GM12878 (cell line): ENCODE data around the gene SMIM26. TPM values are rescaled to one million over a fixed set of nuclear protein-coding genes. Genes with fewer than 3 reads are reported as not detected.

Source experiments
- ATAC-seq: fragments of 200-7000 bp; cut with Tn5 transposase; 3 replicates; pipeline ENCODE4 v1.9.1; 2020; ENCODE audit warnings: mild to moderate bottlenecking, moderate library complexity
- BruUV-seq: library from RNA; stranded (reverse); fragments of 400-500 nt; replicated peaks from 2 replicates; lab custom pipeline; 2021; lab: Mats Ljungman, UMichigan
- CTCF ChIA-PET: fragments of 300-600 bp; sonication (Branson Sonifier 250); formaldehyde crosslinking; extraction: SDS; loops from one replicate; lab custom pipeline; 2021; ENCODE audit warnings: inconsistent platforms; lab: Yijun Ruan, JAX
- POLR2A ChIA-PET: fragments of 350-600 bp; formaldehyde crosslinking; extraction: SDS; loops from one replicate; lab custom pipeline; 2021; ENCODE audit warnings: inconsistent platforms; lab: Charles Lee
- RAD21 ChIA-PET: fragments of 300-600 bp; sonication (Branson Sonifier 250); formaldehyde crosslinking; loops from one replicate; lab custom pipeline; 2023; ENCODE audit warnings: antibody characterized with exemption; ENCODE audit not compliant: unreplicated experiment; lab: Charles Lee
- SMC1A ChIA-PET: fragments of 300-600 bp; sonication (Branson Sonifier 250); formaldehyde crosslinking; loops from one replicate; lab custom pipeline; 2023; ENCODE audit not compliant: unreplicated experiment, uncharacterized antibody; lab: Charles Lee
- DNase-seq: peaks from one replicate; pipeline ENCODE4 v3.0.0-alpha.2; 2011; ENCODE audit warnings: low read depth, low spot score
- FAIRE-seq: peaks from 3 replicates; lab custom pipeline; 2011; peaks lifted over from hg19 to GRCh38; lab: Jason Lieb, UNC
- H2AFZ ChIP-seq: 2 replicates; pipeline ENCODE4 v1.6.0; 2011; ENCODE audit warnings: low read depth, low read length, control low read depth; ENCODE audit not compliant: control insufficient read depth
- H3K27ac ChIP-seq: 2 replicates; pipeline ENCODE4 v1.5.1; 2011; ENCODE audit warnings: control low read depth; ENCODE audit not compliant: control insufficient read depth, insufficient read depth
- H3K27me3 ChIP-seq, 2 experiments: replicated peaks in 1 of 2; 2 replicates each; pipeline versions ENCODE4 v1.6.0 to v1.6.1; 2011; ENCODE audit warnings: low read length in 1 of 2; ENCODE audit not compliant: control insufficient read depth in 2 of 2, insufficient read depth in 2 of 2
- H3K36me3 ChIP-seq, 2 experiments: 2 replicates each; pipeline ENCODE4 v1.5.1; 2011; ENCODE audit warnings: low read length in 1 of 2; ENCODE audit not compliant: control insufficient read depth in 2 of 2, insufficient read depth in 2 of 2
- H3K4me1 ChIP-seq: 2 replicates; pipeline ENCODE4 v1.6.1; 2011; ENCODE audit warnings: mild to moderate bottlenecking, low read length, moderate library complexity, mixed read lengths; ENCODE audit not compliant: control insufficient read depth, insufficient read depth
- H3K4me2 ChIP-seq: 2 replicates; pipeline ENCODE4 v1.6.0; 2011; ENCODE audit warnings: control low read depth; ENCODE audit not compliant: control insufficient read depth, insufficient read depth
- H3K4me3 ChIP-seq: fragments of 200-600 bp; sonication (generic); 2 replicates; pipeline ENCODE4 v1.5.1; 2016
- H3K79me2 ChIP-seq: 2 replicates; pipeline ENCODE4 v1.6.0; 2011; ENCODE audit warnings: low read length; ENCODE audit not compliant: control insufficient read depth, insufficient read depth
- H3K9ac ChIP-seq: 2 replicates; pipeline ENCODE4 v1.8.0; 2011; ENCODE audit warnings: low read length, control low read depth, mixed read lengths; ENCODE audit not compliant: control insufficient read depth, insufficient read depth
- H3K9me3 ChIP-seq: replicated peaks from 3 replicates; pipeline ENCODE4 v1.5.1; 2011; ENCODE audit warnings: mild to moderate bottlenecking, low read length; ENCODE audit not compliant: control insufficient read depth, insufficient read depth
- H4K20me1 ChIP-seq: 2 replicates; pipeline ENCODE4 v1.6.0; 2011; ENCODE audit not compliant: control insufficient read depth, insufficient read depth
- HDAC6 ChIP-seq: fragments of 200-600 bp; sonication (generic); IDR thresholded peaks from one replicate; pipeline ENCODE4 v1.8.0; 2017; ENCODE audit warnings: antibody characterized with exemption; ENCODE audit not compliant: unreplicated experiment
- MTA3 ChIP-seq: IDR thresholded peaks from 2 replicates; pipeline ENCODE4 v1.6.1; 2012; ENCODE audit warnings: low read length, inconsistent platforms, borderline replicate concordance
- RAD21 ChIP-seq: IDR thresholded peaks from 2 replicates; pipeline ENCODE4 v1.6.1; 2011; ENCODE audit warnings: mild to moderate bottlenecking, low read depth, low read length, moderate library complexity; ENCODE audit not compliant: insufficient read depth
- ZBED1 ChIP-seq: IDR thresholded peaks from 2 replicates; pipeline ENCODE4 v1.6.1; 2016; ENCODE audit warnings: borderline replicate concordance
- WGBS: methylation state at CpG from one replicate; pipeline ENCODE4 v1.1.6; 2016; ENCODE audit warnings: low lambda C conversion rate; ENCODE audit not compliant: insufficient replicate concordance, insufficient coverage; ENCODE audit errors: missing lambda C conversion rate; 5-methylcytosine and 5-hydroxymethylcytosine counted together
- in situ Hi-C: fragments of 300-500 bp; cut with MboI; formaldehyde crosslinking; loops from 9 replicates; pipeline ENCODE4 v1.14.3; 2018; ENCODE audit warnings: mixed read lengths
- intact Hi-C: fragments of 100-400 bp; cut with micrococcal nuclease; formaldehyde crosslinking; loops from one replicate; pipeline ENCODE4 v1.14.2; 2022; ENCODE audit not compliant: unreplicated experiment
- polyA plus RNA-seq, 11 experiments: library from polyadenylated mRNA; depleted of rRNA in 4 of 11; unstranded in 6 of 11; stranded (reverse) in 5 of 11; fragments of >200 nt; fragmentation: Nextera tagmentation in 4 of 11; fragmentation: Illumina TruSeq in 1 of 11; extraction: Ambion mirVana in 4 of 11; extraction: Trizol in 1 of 11; gene quantifications; 1 replicate in 1 of 11; 2 replicates in 10 of 11; pipeline versions ENCODE4 v1.2.1 to v1.2.3, GENCODE V29; 2011 to 2016; ENCODE audit warnings: inconsistent platforms in 2 of 11, missing spikeins in 2 of 11, low read depth in 1 of 11
- small RNA-seq: library from RNA; depleted of rRNA; stranded (forward); fragments of <200 nt; gene quantifications from one replicate; pipeline ENCODE3, GENCODE V24; 2014
- total RNA-seq, 4 experiments: library from RNA; depleted of rRNA in 3 of 4; stranded (reverse); fragments of >200 nt in 3 of 4; fragmentation: Illumina TruSeq in 1 of 4; extraction: Trizol in 1 of 4; gene quantifications; 2 replicates each; pipeline versions ENCODE4 v1.2.1 to v1.2.3, GENCODE V29; 2013 to 2021

SMIM26 gene
- total and polyA plus RNA-seq, 10 of the 15 experiments (the other 5 are each of a cell fraction or from before 2014, with no cell fraction given) = 74.3 to 329 (median 176) TPM

- RAD21 ChIA-PET = no interaction called here
- H3K36me3 ChIP-seq = peaks cover 0 to 1% of the 10 kb centered on the region in 2 experiments; a peak in 2 of 4 replicates
- H3K27me3 ChIP-seq = no peaks in the 10 kb centered on the region
- in situ Hi-C loops (no loop called here), intact Hi-C loops (no loop called here)
- CTCF ChIA-PET = interaction anchor here (1.1 kb wide), 1 partner anchor 27 kb away, joined by 3 read pairs; no protein-coding TSS in a partner anchor
- no peak overlapping the region for H3K27ac ChIP-seq
- FAIRE-seq = no peak
- no peak for DNase-seq
- BruUV-seq = no TSS peak
- TF ChIP-seq ZBED1 = no peak
- TF ChIP-seq RAD21 = no peak
- no peak for TF ChIP-seq MTA3
- no peak for TF ChIP-seq HDAC6
- no peaks in the 10 kb centered on the region for H3K79me2 ChIP-seq
- ATAC-seq = no peak
- WGBS = 41% methylated on average over 5 of the region's 5 CpGs
- no peak overlapping the region for H2AFZ ChIP-seq
- no peak overlapping the region for H3K4me3 ChIP-seq
- H4K20me1 ChIP-seq = no peaks in the 10 kb centered on the region
- H3K4me2 ChIP-seq = no peak overlapping the region
- H3K4me1 ChIP-seq = no peaks in the 10 kb centered on the region
- SMC1A ChIA-PET = interaction anchor here (0.6 kb wide), 1 partner anchor 78 kb away, joined by 3 read pairs; no protein-coding TSS in a partner anchor
- POLR2A ChIA-PET = no interaction called here
- no peak overlapping the region for H3K9ac ChIP-seq
- no peaks in the 10 kb centered on the region; the same call in 2 of the 3 replicates for H3K9me3 ChIP-seq
Observed at GRCh38 chr20:18615020-18615650, 47.9 kb downstream of the SMIM26 start.

Small RNA genes within 50 kb of the gene (small RNA-seq; reads per million reads assigned to genes)
- gene RN7SL638P (not detected), gene RNU6ATAC34P (not detected)

Other genes starting within 250 kb of the SMIM26 start
- 6.2 and 7.1 TPM in 2 replicates for gene DZANK1, start 100.4 kb upstream of the SMIM26 start, total RNA-seq (2014; rRNA removed)
- gene DZANK1, start 100.4 kb upstream of the SMIM26 start, total RNA-seq (2014; rRNA removed; fragmentation: Illumina TruSeq; extraction: Trizol) = 6.7 and 8.1 TPM in 2 replicates
- 4.8 and 5.5 TPM in 2 replicates for gene DZANK1, start 100.4 kb upstream of the SMIM26 start, total RNA-seq (2021)
- gene DZANK1, start 100.4 kb upstream of the SMIM26 start, polyA plus RNA-seq (2011; rRNA removed) = 12.2 and 12.6 TPM in 2 replicates
- 6.8 and 10.4 TPM in 2 replicates for gene DZANK1, start 100.4 kb upstream of the SMIM26 start, polyA plus RNA-seq (2014; fragmentation: Illumina TruSeq; extraction: Trizol)
- 1 to 10 TPM; 6.1 to 7.6 TPM for gene DZANK1, start 100.4 kb upstream of the SMIM26 start, polyA plus RNA-seq (2014; fragmentation: Nextera tagmentation; extraction: Ambion mirVana)
- 5.9 and 7.7 TPM in 2 replicates for gene DZANK1, start 100.4 kb upstream of the SMIM26 start, polyA plus RNA-seq (2014; rRNA removed)
- 1 to 10 TPM; 3.6 to 3.7 TPM for gene DZANK1, start 100.4 kb upstream of the SMIM26 start, polyA plus RNA-seq (2016; fragmentation: Nextera tagmentation; extraction: Ambion mirVana)
- gene POLR3F, start 100.0 kb upstream of the SMIM26 start, total RNA-seq (2014; rRNA removed) = 15.7 and 18.1 TPM in 2 replicates
- 12.8 and 12.9 TPM in 2 replicates for gene POLR3F, start 100.0 kb upstream of the SMIM26 start, total RNA-seq (2014; rRNA removed; fragmentation: Illumina TruSeq; extraction: Trizol)
- 8.1 and 8.7 TPM in 2 replicates for gene POLR3F, start 100.0 kb upstream of the SMIM26 start, total RNA-seq (2021)
- 8.7 and 14.9 TPM in 2 replicates for gene POLR3F, start 100.0 kb upstream of the SMIM26 start, polyA plus RNA-seq (2011; rRNA removed)
- 11.5 and 13.9 TPM in 2 replicates for gene POLR3F, start 100.0 kb upstream of the SMIM26 start, polyA plus RNA-seq (2014; fragmentation: Illumina TruSeq; extraction: Trizol)
- gene POLR3F, start 100.0 kb upstream of the SMIM26 start, polyA plus RNA-seq (2014; fragmentation: Nextera tagmentation; extraction: Ambion mirVana) = 10 to 100 TPM in 1 of 2 experiments, 1 to 10 TPM in 1; 9.5 to 12.4 TPM
- gene POLR3F, start 100.0 kb upstream of the SMIM26 start, polyA plus RNA-seq (2014; rRNA removed) = 13.5 and 16.9 TPM in 2 replicates
- gene POLR3F, start 100.0 kb upstream of the SMIM26 start, polyA plus RNA-seq (2016; fragmentation: Nextera tagmentation; extraction: Ambion mirVana) = 10 to 100 TPM; 13.8 to 14.6 TPM
- 22.3 and 26.0 TPM in 2 replicates for gene RBBP9, start 70.2 kb upstream of the SMIM26 start, total RNA-seq (2014; rRNA removed)
- gene RBBP9, start 70.2 kb upstream of the SMIM26 start, total RNA-seq (2014; rRNA removed; fragmentation: Illumina TruSeq; extraction: Trizol) = 24.9 TPM in 2 replicates
- 17.8 and 18.2 TPM in 2 replicates for gene RBBP9, start 70.2 kb upstream of the SMIM26 start, total RNA-seq (2021)
- gene RBBP9, start 70.2 kb upstream of the SMIM26 start, polyA plus RNA-seq (2011; rRNA removed) = 34.1 and 44.0 TPM in 2 replicates
- gene RBBP9, start 70.2 kb upstream of the SMIM26 start, polyA plus RNA-seq (2014; fragmentation: Illumina TruSeq; extraction: Trizol) = 29.7 and 36.5 TPM in 2 replicates
- gene RBBP9, start 70.2 kb upstream of the SMIM26 start, polyA plus RNA-seq (2014; fragmentation: Nextera tagmentation; extraction: Ambion mirVana) = 1 to 10 TPM; 7.1 to 9.2 TPM
- gene RBBP9, start 70.2 kb upstream of the SMIM26 start, polyA plus RNA-seq (2014; rRNA removed) = 12.5 and 12.7 TPM in 2 replicates
- 10 to 100 TPM; 13.2 to 13.8 TPM for gene RBBP9, start 70.2 kb upstream of the SMIM26 start, polyA plus RNA-seq (2016; fragmentation: Nextera tagmentation; extraction: Ambion mirVana)
- 86.9 and 96.4 TPM in 2 replicates for gene SEC23B, start 59.5 kb upstream of the SMIM26 start, total RNA-seq (2014; rRNA removed)
- gene SEC23B, start 59.5 kb upstream of the SMIM26 start, total RNA-seq (2014; rRNA removed; fragmentation: Illumina TruSeq; extraction: Trizol) = 64.3 and 66.8 TPM in 2 replicates
- gene SEC23B, start 59.5 kb upstream of the SMIM26 start, total RNA-seq (2021) = 60.8 and 66.0 TPM in 2 replicates
- 118 and 121 TPM in 2 replicates for gene SEC23B, start 59.5 kb upstream of the SMIM26 start, polyA plus RNA-seq (2011; rRNA removed)
- 77.9 and 94.0 TPM in 2 replicates for gene SEC23B, start 59.5 kb upstream of the SMIM26 start, polyA plus RNA-seq (2014; fragmentation: Illumina TruSeq; extraction: Trizol)
- gene SEC23B, start 59.5 kb upstream of the SMIM26 start, polyA plus RNA-seq (2014; fragmentation: Nextera tagmentation; extraction: Ambion mirVana) = 10 to 100 TPM; 49.1 to 73.2 TPM
- gene SEC23B, start 59.5 kb upstream of the SMIM26 start, polyA plus RNA-seq (2014; rRNA removed) = 67.2 and 72.1 TPM in 2 replicates
- 10 to 100 TPM; 93.4 to 95.7 TPM for gene SEC23B, start 59.5 kb upstream of the SMIM26 start, polyA plus RNA-seq (2016; fragmentation: Nextera tagmentation; extraction: Ambion mirVana)
- 63.1 and 72.6 TPM in 2 replicates for gene DTD1, start 20.6 kb downstream of the SMIM26 start, total RNA-seq (2014; rRNA removed)
- 63.1 and 67.2 TPM in 2 replicates for gene DTD1, start 20.6 kb downstream of the SMIM26 start, total RNA-seq (2014; rRNA removed; fragmentation: Illumina TruSeq; extraction: Trizol)
- gene DTD1, start 20.6 kb downstream of the SMIM26 start, total RNA-seq (2021) = 60.3 and 62.1 TPM in 2 replicates
- 64.6 and 65.2 TPM in 2 replicates for gene DTD1, start 20.6 kb downstream of the SMIM26 start, polyA plus RNA-seq (2011; rRNA removed)
- 43.3 and 63.6 TPM in 2 replicates for gene DTD1, start 20.6 kb downstream of the SMIM26 start, polyA plus RNA-seq (2014; fragmentation: Illumina TruSeq; extraction: Trizol)
- gene DTD1, start 20.6 kb downstream of the SMIM26 start, polyA plus RNA-seq (2014; fragmentation: Nextera tagmentation; extraction: Ambion mirVana) = 10 to 100 TPM; 24.3 to 35.5 TPM
- 74.7 and 78.5 TPM in 2 replicates for gene DTD1, start 20.6 kb downstream of the SMIM26 start, polyA plus RNA-seq (2014; rRNA removed)
- gene DTD1, start 20.6 kb downstream of the SMIM26 start, polyA plus RNA-seq (2016; fragmentation: Nextera tagmentation; extraction: Ambion mirVana) = 10 to 100 TPM; 88.1 to 99.8 TPM
- gene SCP2D1, start 246.4 kb downstream of the SMIM26 start, total RNA-seq (2014; rRNA removed) = not detected in 2 replicates
- gene SCP2D1, start 246.4 kb downstream of the SMIM26 start, total RNA-seq (2014; rRNA removed; fragmentation: Illumina TruSeq; extraction: Trizol) = not detected in 2 replicates
- gene SCP2D1, start 246.4 kb downstream of the SMIM26 start, total RNA-seq (2021) = not detected in 2 replicates
- not detected in 2 replicates for gene SCP2D1, start 246.4 kb downstream of the SMIM26 start, polyA plus RNA-seq (2011; rRNA removed)
- gene SCP2D1, start 246.4 kb downstream of the SMIM26 start, polyA plus RNA-seq (2014; fragmentation: Illumina TruSeq; extraction: Trizol) = not detected in 2 replicates
- not detected for gene SCP2D1, start 246.4 kb downstream of the SMIM26 start, polyA plus RNA-seq (2014; fragmentation: Nextera tagmentation; extraction: Ambion mirVana)
- not detected in 2 replicates for gene SCP2D1, start 246.4 kb downstream of the SMIM26 start, polyA plus RNA-seq (2014; rRNA removed)
- not detected for gene SCP2D1, start 246.4 kb downstream of the SMIM26 start, polyA plus RNA-seq (2016; fragmentation: Nextera tagmentation; extraction: Ambion mirVana)